NCI-H748 (cell line): ENCODE measurements around the gene ACBD6.

ENCODE experiments used
- DNase-seq: peaks from one replicate; lab custom pipeline; 2025; ENCODE audit not compliant: unreplicated experiment; lab: John Stamatoyannopoulos, UW

Gene ACBD6

GRCh38 chr1:180246579-180246978 is 255.8 kb downstream of the ACBD6 start:
- no peak for DNase-seq

DNA sequence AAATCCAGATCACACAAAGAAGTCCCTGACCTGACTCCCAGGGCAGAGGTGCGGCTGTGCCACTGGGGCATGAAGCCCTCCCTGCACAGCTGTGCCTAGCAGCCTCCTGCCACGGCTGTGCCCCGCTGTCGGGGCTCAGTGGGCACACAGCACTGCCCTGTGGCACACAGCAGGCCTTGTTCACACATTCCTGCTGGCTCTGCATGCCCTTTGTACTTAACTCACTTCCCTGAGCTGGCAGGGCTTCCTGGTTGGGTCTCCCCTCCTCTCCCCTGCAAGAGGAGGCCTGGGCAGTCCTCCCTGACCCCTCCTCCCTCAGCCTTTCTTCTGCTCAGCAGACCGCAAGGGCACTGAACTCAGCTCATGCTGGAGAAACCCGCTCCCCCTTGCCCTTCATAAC is 257.5 kb downstream of the ACBD6 start:
- DNase-seq = no peak

DNA sequence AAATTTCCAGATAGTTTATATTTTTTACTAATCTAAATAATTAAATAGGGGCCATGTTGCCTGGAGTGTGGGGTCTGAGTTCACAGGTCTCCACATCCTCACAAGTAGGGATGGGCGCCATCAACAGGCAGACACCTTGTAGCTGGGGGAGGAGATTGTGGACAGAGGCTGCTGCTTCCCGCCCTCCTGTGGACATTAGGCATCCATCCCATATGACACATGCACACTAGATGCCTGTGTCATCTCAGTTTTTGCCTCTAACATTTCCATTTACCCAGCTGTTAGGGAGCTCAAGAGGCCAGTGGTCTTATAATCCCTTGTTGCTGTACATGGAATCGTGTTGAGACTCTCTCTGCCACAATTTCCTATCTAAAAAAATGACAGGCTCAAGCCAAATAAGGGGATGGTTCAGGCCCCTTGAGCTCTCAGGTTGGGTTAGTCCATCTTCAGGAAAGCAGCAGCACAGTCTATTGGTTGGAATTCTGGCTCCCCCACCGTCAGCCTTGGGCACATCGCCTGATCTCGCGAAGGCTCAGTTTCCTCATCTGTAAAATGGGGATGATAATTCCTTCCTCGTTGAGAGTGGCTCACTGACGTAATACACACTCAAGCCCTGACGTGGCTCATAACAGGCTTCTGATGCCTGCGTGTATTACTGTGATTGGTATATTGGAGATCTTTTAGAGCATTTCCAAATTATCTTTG is 258.7 kb downstream of the ACBD6 start:
- DNase-seq = no peak

GRCh38 chr1:180241716-180242544 is 260.4 kb downstream of the ACBD6 start:
- no peak for DNase-seq

DNA sequence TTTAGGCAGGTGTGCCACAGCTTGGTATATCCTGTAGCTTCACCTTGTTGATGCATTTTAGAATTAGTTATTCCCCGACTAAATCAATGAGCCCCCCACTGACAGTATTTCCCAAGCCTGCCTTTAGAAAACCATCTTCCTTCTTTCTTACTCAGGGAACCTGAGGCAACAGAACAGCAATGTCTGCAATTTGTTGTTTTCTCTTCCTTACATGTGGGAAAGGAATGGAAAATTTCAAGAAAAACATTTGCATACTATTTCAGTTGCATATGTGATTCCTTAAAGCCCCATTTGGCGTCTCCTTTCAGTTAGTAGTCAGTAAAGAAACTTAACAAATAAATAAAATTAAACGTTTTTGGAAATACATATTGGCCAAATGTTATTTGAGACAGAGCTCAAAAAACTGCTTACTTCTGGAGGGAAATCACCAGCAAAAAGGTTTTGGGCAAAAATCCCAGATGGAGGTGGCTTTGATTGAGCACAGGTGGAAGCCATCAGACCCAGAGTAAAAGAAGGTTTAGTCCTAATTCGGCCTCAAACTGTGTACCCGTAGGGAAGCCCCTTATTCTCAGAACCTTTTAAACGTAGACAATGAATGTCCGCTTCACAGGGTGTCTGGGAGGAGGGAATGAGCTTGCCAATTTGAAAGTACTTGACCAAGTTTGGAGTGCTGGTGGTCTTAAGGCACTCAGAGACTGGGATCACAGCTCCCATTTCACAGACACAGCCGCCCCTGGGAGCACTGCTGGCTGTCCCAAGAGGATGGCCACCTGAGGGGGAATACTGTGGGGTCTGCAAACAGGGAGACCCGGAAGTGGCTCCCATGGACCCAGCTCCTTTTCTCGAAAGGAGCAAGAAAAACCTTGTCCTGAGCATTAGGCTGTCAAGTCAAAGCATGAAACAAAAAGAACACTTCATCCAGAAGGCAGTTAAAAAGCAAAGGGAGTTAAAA is 263.0 kb downstream of the ACBD6 start:
- DNase-seq = no peak

- no peak for DNase-seq
Measured at GRCh38 chr1:180238675-180239074, 263.7 kb downstream of the ACBD6 start.
